Measurements from ENCODE around the gene CALML6. TPM values are rescaled to one million over a fixed set of nuclear protein-coding genes. Genes with fewer than 3 reads are reported as not detected.
"Not testable (repeated sequence)": the region's sequence is repeated elsewhere in the genome, so short reads cannot be mapped to it uniquely, and the experiment has no call there.

The CALML6 gene
- polyA plus RNA-seq, 6 donors from 2014 or later: not detected

DNA sequence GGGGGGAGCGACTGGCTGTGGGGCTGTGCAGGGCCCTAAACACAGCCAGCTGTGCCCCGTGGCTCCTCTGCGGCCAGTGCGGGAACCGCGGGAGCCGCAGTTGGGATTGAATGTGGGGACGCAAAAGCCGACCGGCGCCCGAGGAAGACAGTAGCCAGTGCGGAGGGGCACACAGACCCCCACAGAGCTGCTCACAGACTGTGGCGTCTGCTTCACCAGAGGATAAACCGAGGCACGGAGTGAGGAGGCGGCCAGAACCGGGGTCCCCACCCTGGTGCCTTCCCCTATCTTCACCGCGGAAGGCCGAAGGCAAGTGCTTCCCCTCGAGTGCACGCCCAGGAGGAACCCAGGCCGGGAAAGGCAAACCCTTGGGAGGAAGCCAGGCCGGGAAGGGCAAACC is 12.7 kb downstream of the CALML6 start:
- Mint-ChIP-seq H3K27me3 (peaks cover 0 to 22% (median 0%) of the 10 kb centered on the region in 3 donors), H3K36me3 (no peaks in the 10 kb centered on the region), H3K4me1 (peaks cover 0 to 2% (median 0%) of the 10 kb centered on the region in 3 donors), H3K27ac (no peak overlapping the region), H3K9me3 (no peaks in the 10 kb centered on the region), H3K4me3 (no peak overlapping the region)
- ATAC-seq (ENCODE audit: low read depth in 2 of 2): no peak
- no peak for DNase-seq

DNA sequence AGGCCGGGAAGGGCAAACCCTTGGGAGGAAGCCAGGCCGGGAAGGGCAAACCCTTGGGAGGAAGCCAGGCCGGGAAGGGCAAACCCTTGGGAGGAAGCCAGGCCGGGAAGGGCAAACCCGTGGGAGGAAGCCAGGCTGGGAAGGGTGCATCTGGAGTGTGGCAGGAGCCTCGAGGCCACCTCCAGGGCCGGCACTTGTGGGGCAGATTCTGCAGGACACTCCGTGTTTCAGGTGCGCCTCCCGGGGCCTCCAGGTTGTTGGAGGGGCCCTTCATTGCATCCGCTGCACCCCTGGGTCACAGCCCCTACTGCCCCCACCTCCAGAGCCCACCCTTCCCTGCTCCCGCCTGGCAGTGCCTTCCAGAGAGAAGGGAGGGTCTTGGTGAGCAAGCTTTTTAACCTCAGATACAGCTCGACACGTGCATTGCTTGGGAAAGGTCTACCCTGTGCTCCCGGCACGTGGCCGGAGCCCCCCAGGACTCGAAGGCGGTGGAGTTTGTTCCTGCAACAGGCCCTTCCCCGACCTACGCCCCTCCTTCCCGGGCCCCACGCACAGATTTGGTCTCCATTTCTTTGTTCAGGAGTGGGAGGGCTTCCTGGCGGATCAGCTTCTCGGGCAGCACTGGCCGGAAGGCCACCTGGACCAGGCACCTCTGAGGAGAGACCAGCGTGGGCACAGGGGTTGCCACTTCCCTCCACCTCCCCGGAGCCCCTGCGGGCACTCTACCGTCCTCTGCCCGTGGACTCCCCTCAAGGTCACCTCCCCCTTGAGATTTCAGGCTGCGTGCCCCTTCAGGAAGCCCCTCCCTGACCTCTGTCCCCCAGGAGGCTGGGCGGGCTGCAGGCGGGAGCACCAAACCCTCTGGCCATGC is 13.4 kb downstream of the CALML6 start:
- H3K27ac Mint-ChIP-seq: no peak overlapping the region
- H3K27me3 Mint-ChIP-seq: peaks cover 0 to 19% (median 0%) of the 10 kb centered on the region in 3 donors
- no peaks in the 10 kb centered on the region for H3K9me3 Mint-ChIP-seq
- H3K36me3 Mint-ChIP-seq: no peaks in the 10 kb centered on the region
- no peak for DNase-seq
- peaks cover 0 to 2% (median 0%) of the 10 kb centered on the region in 3 donors for H3K4me1 Mint-ChIP-seq
- no peak for ATAC-seq (ENCODE audit: low read depth in 2 of 2)
- no peak overlapping the region for H3K4me3 Mint-ChIP-seq

GRCh38 chr1:1929102-1929638 is 14.1 kb downstream of the CALML6 start:
- no peak for DNase-seq

DNA sequence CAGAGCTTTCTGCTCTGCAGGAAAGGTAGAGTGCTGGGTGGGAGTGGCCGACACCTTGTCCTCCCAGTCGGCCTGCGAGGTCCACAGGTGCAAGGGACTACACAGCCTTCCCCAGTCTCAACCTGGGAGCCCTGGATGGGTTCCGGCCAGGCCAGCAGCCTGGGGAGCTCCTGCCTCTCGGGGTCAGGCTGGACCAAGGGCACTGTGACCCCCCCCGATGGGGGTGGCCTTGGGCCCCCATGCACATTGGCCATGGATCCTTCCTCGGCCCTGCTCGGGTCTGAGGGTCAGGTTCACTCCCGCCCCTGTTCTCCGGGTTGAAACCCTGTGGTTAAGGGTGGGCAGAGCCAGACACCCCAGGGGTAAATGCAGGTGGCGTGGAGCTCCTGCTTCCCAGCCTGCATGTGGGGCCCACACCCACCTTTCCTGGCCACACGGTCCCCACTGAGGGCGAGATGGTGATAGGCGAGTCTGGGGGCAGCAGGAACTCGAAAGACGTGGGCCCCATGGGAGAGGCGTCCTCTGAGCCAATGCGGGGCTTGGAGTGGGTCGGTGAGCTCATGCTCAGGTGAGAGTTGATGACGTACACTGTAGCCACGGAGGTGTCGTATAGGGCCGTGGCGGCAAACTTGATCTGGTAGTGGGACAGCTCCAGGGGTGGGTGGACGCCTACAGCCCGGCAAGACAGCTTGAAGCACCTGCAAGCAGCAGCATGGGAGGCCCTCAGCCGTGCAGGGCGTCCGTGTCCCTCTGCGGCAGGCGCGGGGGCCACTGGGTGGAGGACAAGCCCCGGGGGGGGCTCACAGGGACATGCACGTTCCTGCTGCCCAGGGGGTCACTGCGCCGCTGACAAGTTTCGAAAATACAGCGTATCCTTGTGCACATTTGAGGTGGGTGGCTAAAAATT is 14.8 kb downstream of the CALML6 start:
- ATAC-seq (ENCODE audit: low read depth in 2 of 2) (no peak), DNase-seq (no peak)
- peaks cover 0 to 10% (median 0%) of the 10 kb centered on the region in 7 donors for H3K9me3 Mint-ChIP-seq
- H3K4me1 Mint-ChIP-seq: peaks cover 0 to 8% (median 0%) of the 10 kb centered on the region in 3 donors
- peak overlapping the region in 2 of 6 donors; percentile 69 to 81 for H3K27ac Mint-ChIP-seq
- H3K36me3 Mint-ChIP-seq: no peaks in the 10 kb centered on the region
- H3K4me3 Mint-ChIP-seq: no peak overlapping the region
- peaks cover 0 to 14% (median 0%) of the 10 kb centered on the region in 3 donors for H3K27me3 Mint-ChIP-seq

More at GRCh38 chr1:1929102-1929638, 14.1 kb downstream of the CALML6 start:
- no peaks in the 10 kb centered on the region for H3K36me3 Mint-ChIP-seq
- no peak overlapping the region for H3K27ac Mint-ChIP-seq
- H3K27me3 Mint-ChIP-seq: peaks cover 0 to 19% (median 0%) of the 10 kb centered on the region in 3 donors
- peaks cover 0 to 3% (median 0%) of the 10 kb centered on the region in 7 donors for H3K9me3 Mint-ChIP-seq
- no peak overlapping the region for H3K4me3 Mint-ChIP-seq
- ATAC-seq (ENCODE audit: low read depth in 2 of 2): no peak
- peaks cover 0 to 2% (median under 1%) of the 10 kb centered on the region in 3 donors for H3K4me1 Mint-ChIP-seq

DNA sequence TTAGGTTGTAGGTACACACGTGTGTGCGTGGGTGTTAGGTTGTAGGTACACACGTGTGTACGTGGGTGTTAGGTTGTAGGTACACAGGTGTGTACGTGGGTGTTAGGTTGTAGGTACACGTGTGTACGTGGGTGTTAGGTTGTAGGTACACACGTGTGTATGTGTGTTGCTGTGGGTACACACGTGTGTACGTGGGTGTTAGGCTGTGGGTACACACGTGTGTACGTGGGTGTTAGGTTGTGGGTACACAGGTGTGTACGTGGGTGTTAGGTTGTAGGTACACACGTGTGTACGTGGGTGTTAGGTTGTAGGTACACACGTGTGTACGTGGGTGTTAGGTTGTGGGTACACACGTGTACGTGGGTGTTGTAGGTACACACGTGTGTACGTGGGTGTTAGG is 19.8 kb downstream of the CALML6 start:
- H3K4me3 Mint-ChIP-seq; H3K27me3 Mint-ChIP-seq; H3K36me3 Mint-ChIP-seq; ATAC-seq (ENCODE audit: low read depth in 2 of 2); DNase-seq; H3K4me1 Mint-ChIP-seq: not testable (repeated sequence)
- peaks cover 0 to 14% (median 0%) of the 10 kb centered on the region in 7 donors for H3K9me3 Mint-ChIP-seq
- H3K27ac Mint-ChIP-seq: peak overlapping the region in 1 of 6 donors; percentile 49

DNA sequence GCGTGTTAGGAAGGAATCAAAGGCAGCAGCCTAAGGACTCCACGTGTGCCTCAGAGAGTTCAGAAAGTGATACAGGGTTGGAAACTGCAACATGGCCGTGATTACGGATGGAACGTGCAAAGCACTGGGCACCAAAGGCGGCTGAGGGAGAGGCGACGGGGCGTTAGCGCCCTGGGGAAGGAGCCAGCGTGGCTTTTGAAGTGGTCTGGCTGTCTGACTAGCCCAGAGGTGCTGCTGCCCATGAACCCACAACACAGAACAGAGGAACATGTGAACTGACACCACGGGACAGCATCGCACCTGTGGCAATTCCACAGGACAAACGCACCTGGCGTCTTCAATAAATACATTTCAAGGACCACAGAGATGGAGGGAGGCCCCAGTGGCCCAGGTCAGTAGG is 22.0 kb downstream of the CALML6 start:
- no peaks in the 10 kb centered on the region for H3K36me3 Mint-ChIP-seq

GRCh38 chr1:1937549-1938275 is 22.7 kb downstream of the CALML6 start:
- no peak for ATAC-seq (ENCODE audit: low read depth in 2 of 2)
- H3K4me1 Mint-ChIP-seq: peaks cover 0 to 8% (median 0%) of the 10 kb centered on the region in 3 donors
- peaks cover 0 to 12% (median 0%) of the 10 kb centered on the region in 3 donors for H3K27me3 Mint-ChIP-seq
- DNase-seq: no peak
- no peak overlapping the region for H3K4me3 Mint-ChIP-seq
- no peaks in the 10 kb centered on the region for H3K36me3 Mint-ChIP-seq
- peaks cover 0 to 14% (median 0%) of the 10 kb centered on the region in 7 donors for H3K9me3 Mint-ChIP-seq
- H3K27ac Mint-ChIP-seq: no peak overlapping the region

More for the DNA sequence above, 22.0 kb downstream of the CALML6 start:
- Mint-ChIP-seq H3K9me3 (peaks cover 0 to 14% (median 0%) of the 10 kb centered on the region in 7 donors), H3K27ac (no peak overlapping the region), H3K4me1 (peaks cover 0 to 8% (median 0%) of the 10 kb centered on the region in 3 donors), H3K4me3 (no peak overlapping the region), H3K27me3 (peaks cover 0 to 12% (median 0%) of the 10 kb centered on the region in 3 donors)
- ATAC-seq (ENCODE audit: low read depth in 2 of 2) (no peak), DNase-seq (no peak)

DNA sequence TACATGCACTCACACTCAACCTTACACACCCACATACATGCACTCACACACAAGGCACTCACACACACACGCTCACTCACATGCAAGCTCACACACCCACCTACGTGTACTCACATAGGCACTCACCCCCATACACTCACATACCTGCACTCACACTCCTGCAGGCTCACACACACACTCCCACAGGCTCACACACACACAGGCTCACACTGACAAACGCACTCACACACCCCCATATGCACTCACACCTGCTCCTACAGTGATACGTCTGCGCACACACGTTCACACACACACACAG is 23.2 kb downstream of the CALML6 start:
- Mint-ChIP-seq H3K36me3 (no peaks in the 10 kb centered on the region), H3K27ac (no peak overlapping the region), H3K27me3 (peaks cover 0 to 12% (median 0%) of the 10 kb centered on the region in 3 donors), H3K4me3 (no peak overlapping the region), H3K9me3 (peaks cover 0 to 14% (median 0%) of the 10 kb centered on the region in 7 donors), H3K4me1 (peaks cover 0 to 8% (median 0%) of the 10 kb centered on the region in 3 donors)
- ATAC-seq (ENCODE audit: low read depth in 2 of 2) (no peak), DNase-seq (no peak)

- ATAC-seq (ENCODE audit: low read depth in 2 of 2) (no peak), DNase-seq (no peak)
- Mint-ChIP-seq H3K27me3 (peaks cover 0 to 13% (median 2%) of the 10 kb centered on the region in 3 donors), H3K36me3 (no peaks in the 10 kb centered on the region), H3K4me3 (no peak overlapping the region), H3K9me3 (peaks cover 0 to 14% (median 0%) of the 10 kb centered on the region in 7 donors), H3K27ac (no peak overlapping the region), H3K4me1 (peaks cover 2 to 9% (median 2%) of the 10 kb centered on the region in 3 donors)
Measured at GRCh38 chr1:1938613-1939295, 23.7 kb downstream of the CALML6 start.

- H3K4me3 Mint-ChIP-seq: no peak overlapping the region
- H3K27me3 Mint-ChIP-seq: peaks cover 0 to 21% (median 8%) of the 10 kb centered on the region in 3 donors
- ATAC-seq (ENCODE audit: low read depth in 2 of 2) (no peak), DNase-seq (no peak)
- H3K4me1 Mint-ChIP-seq: peaks cover 7 to 11% (median 10%) of the 10 kb centered on the region in 3 donors
- H3K36me3 Mint-ChIP-seq: no peaks in the 10 kb centered on the region
- H3K9me3 Mint-ChIP-seq: peaks cover 0 to 8% (median 0%) of the 10 kb centered on the region in 7 donors
- no peak overlapping the region for H3K27ac Mint-ChIP-seq
Measured at GRCh38 chr1:1939296-1940122, 24.4 kb downstream of the CALML6 start.

DNA sequence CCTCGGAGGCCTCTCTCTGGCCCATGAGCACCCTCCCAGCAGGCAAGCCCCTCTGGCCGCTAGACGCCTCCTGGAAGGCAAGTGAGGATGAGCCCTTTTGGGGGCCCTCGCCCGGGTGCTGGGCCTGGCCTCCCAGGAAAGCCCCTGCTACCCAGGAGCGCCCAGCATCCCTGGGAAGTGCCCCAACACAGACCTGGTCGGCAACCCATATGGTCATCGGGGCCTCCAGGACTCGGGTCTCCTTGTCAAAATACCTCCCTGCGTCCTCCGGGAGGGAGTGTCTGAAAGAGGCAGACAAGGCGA is 25.0 kb downstream of the CALML6 start:
- no peak overlapping the region for H3K4me3 Mint-ChIP-seq
- peaks cover 0 to 2% (median 0%) of the 10 kb centered on the region in 7 donors for H3K9me3 Mint-ChIP-seq
- no peak overlapping the region for H3K27ac Mint-ChIP-seq
- peaks cover 7 to 10% (median 7%) of the 10 kb centered on the region in 3 donors for H3K4me1 Mint-ChIP-seq
- no peak for ATAC-seq (ENCODE audit: low read depth in 2 of 2)
- H3K27me3 Mint-ChIP-seq: peaks cover 0 to 21% (median 8%) of the 10 kb centered on the region in 3 donors
- H3K36me3 Mint-ChIP-seq: no peaks in the 10 kb centered on the region
- no peak for DNase-seq
